GM19324 (cell line): ENCODE measurements around the gene RAB8B.

Experiments
- ATAC-seq: cut with Tn5 transposase; IDR thresholded peaks from one replicate; pipeline ENCODE4 v1.9.1; 2021; ENCODE audit warnings: mild to moderate bottlenecking, moderate library complexity; ENCODE audit not compliant: unreplicated experiment, low FRiP score

Gene RAB8B

GRCh38 chr15:63181648-63182047 lies 7.8 kb upstream of the RAB8B start:
- ATAC-seq, result no peak

GRCh38 chr15:63185206-63185605 lies 4.2 kb upstream of the RAB8B start:
- no peak for ATAC-seq

- ATAC-seq, result no peak
Measured at GRCh38 chr15:63186065-63186464, 3.3 kb upstream of the RAB8B start.

- ATAC-seq, result no peak
Measured at GRCh38 chr15:63187589-63188226, 1.7 kb upstream of the RAB8B start.

GRCh38 chr15:63188247-63188925 lies 1.0 kb upstream of the RAB8B start:
- ATAC-seq, result no peak

- no peak for ATAC-seq
Measured at GRCh38 chr15:63189941-63190768, 749 bp downstream of the RAB8B start.

GRCh38 chr15:63190769-63191649 lies 1.6 kb downstream of the RAB8B start:
- no peak for ATAC-seq

- no peak for ATAC-seq
Measured at GRCh38 chr15:63191895-63192618, 2.7 kb downstream of the RAB8B start.

GRCh38 chr15:63192619-63193206 lies 3.3 kb downstream of the RAB8B start:
- no peak for ATAC-seq

- no peak for ATAC-seq
Measured at GRCh38 chr15:63194302-63194701, 4.9 kb downstream of the RAB8B start.

GRCh38 chr15:63194880-63195568 lies 5.6 kb downstream of the RAB8B start:
- no peak for ATAC-seq

- no peak for ATAC-seq
Measured at GRCh38 chr15:63195569-63196015, 6.2 kb downstream of the RAB8B start.

GRCh38 chr15:63196842-63197241 lies 7.4 kb downstream of the RAB8B start:
- no peak for ATAC-seq

GRCh38 chr15:63197626-63198025 lies 8.2 kb downstream of the RAB8B start:
- ATAC-seq, result no peak

GRCh38 chr15:63198371-63199250 lies 9.2 kb downstream of the RAB8B start:
- no peak for ATAC-seq

GRCh38 chr15:63200464-63201249 lies 11.3 kb downstream of the RAB8B start:
- no peak for ATAC-seq

GRCh38 chr15:63202861-63203260 lies 13.5 kb downstream of the RAB8B start:
- ATAC-seq, result no peak
